ENCODE results near the gene USB1. TPM values are rescaled to one million over a fixed set of nuclear protein-coding genes. Genes with fewer than 3 reads are reported as not detected.

The USB1 gene
- total RNA-seq, 2 experiments from 2014 or later = 52.0 to 58.0 TPM

DNA sequence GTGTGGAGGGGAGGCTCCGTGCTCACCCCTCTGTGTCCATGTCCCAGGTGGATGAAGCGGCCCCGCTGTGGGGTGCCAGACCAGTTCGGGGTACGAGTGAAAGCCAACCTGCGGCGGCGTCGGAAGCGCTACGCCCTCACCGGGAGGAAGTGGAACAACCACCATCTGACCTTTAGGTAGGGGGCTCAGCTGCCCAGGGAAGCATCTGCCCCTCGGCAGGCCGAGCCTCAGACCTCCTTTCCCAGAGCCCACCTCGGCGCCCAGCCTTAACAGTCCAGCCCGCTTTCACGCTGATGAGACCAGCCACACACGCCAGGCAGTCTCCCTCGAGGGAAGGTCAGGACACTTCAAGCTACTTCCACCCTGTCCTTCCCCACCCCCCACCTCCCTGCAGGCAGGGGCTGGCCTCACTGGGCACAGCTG, 37.0 kb downstream of the USB1 start:
- Mint-ChIP-seq H3K4me3 (no peak overlapping the region), H3K4me1 (no peaks in the 10 kb centered on the region), H3K27ac (no peak overlapping the region), H3K36me3 (ENCODE audit: low read depth) (no peaks in the 10 kb centered on the region), H3K9me3 (no peaks in the 10 kb centered on the region), H3K27me3 (no peaks in the 10 kb centered on the region)
- CTCF ChIA-PET = no interaction called here
- POLR2A ChIA-PET = no interaction called here
- no peak for DNase-seq

DNA sequence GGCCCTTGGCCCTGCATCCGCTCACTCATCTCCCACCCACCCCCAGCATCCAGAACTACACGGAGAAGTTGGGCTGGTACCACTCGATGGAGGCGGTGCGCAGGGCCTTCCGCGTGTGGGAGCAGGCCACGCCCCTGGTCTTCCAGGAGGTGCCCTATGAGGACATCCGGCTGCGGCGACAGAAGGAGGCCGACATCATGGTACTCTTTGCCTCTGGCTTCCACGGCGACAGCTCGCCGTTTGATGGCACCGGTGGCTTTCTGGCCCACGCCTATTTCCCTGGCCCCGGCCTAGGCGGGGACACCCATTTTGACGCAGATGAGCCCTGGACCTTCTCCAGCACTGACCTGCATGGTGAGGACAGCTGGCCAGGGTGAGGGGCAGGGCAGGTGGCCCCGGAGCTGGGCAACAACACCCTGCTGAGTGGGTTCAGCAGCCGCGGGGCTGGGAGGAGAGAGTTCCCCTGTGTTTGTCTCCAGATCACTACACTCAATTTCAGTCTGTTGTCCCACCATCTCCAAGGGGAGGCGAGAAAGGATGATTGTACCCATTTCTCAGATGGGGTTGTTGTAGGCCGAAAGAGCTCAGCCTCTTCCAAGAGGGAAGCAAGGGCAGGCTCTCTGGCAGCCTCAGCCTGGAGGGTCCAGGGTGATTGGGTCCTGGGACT, 38.8 kb downstream of the USB1 start:
- no peak for DNase-seq
- Mint-ChIP-seq H3K36me3 (ENCODE audit: low read depth) (no peaks in the 10 kb centered on the region), H3K27me3 (no peaks in the 10 kb centered on the region), H3K4me1 (no peaks in the 10 kb centered on the region), H3K27ac (no peak overlapping the region), H3K4me3 (no peak overlapping the region), H3K9me3 (no peaks in the 10 kb centered on the region)
- CTCF ChIA-PET = interaction anchor here (0.8 kb wide), 2 partner anchors 8 to 82 kb away, joined by 3 read pairs; no protein-coding TSS in a partner anchor
- POLR2A ChIA-PET = no interaction called here

DNA sequence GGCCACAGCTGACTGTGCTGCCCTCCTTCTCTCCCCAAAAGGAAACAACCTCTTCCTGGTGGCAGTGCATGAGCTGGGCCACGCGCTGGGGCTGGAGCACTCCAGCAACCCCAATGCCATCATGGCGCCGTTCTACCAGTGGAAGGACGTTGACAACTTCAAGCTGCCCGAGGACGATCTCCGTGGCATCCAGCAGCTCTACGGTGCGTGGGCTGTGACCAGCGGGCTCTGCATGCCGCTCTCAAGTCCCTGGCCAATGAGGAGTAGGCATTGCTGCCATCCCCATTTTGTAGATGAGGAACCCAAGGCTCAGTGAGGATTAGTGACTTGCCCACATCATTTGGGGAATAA, 39.3 kb downstream of the USB1 start:
- no peaks in the 10 kb centered on the region for H3K9me3 Mint-ChIP-seq
- no peak for DNase-seq
- POLR2A ChIA-PET = no interaction called here
- CTCF ChIA-PET = interaction anchor here (0.8 kb wide), 2 partner anchors 9 to 81 kb away, joined by 3 read pairs; no protein-coding TSS in a partner anchor
- no peaks in the 10 kb centered on the region for H3K27me3 Mint-ChIP-seq
- no peak overlapping the region for H3K4me3 Mint-ChIP-seq
- no peak overlapping the region for H3K27ac Mint-ChIP-seq
- H3K36me3 Mint-ChIP-seq (ENCODE audit: low read depth) = no peaks in the 10 kb centered on the region
- H3K4me1 Mint-ChIP-seq = no peaks in the 10 kb centered on the region

DNA sequence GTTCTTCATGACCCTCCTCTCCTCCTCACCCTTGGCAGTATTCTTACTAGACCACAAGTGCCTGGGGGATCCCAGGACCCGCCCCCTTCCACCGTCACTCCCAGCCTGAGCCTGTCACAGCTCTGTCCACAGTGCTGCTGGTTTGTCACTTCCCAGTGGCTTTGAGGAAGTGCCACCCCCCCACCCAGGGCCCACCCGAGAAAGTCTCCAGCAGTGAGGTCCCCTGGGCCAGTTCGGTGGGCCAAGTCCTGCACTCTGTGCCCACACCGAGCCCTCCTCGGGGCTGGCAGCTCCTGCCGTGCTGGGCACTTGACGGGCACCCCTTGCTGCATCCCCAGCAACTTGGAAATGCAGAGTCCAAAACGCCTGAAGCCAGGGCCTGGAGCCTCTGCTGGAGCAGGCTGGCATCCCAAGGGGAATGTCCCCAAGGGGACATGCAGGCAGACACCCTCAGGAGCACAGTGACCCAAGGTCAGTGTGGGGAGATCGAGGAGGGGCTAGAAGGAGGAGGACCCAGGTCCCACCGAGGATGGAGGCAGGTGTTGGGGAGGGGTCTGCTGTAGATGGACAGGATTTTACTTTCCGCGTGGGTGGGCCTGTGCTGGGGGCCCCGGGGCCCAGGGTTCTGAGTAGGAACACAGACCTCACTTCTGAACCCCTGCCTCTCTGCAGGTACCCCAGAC, 39.9 kb downstream of the USB1 start:
- CTCF ChIA-PET = interaction anchor here (0.8 kb wide), 2 partner anchors 9 to 81 kb away, joined by 3 read pairs; no protein-coding TSS in a partner anchor
- H3K36me3 Mint-ChIP-seq (ENCODE audit: low read depth) = no peaks in the 10 kb centered on the region
- no peaks in the 10 kb centered on the region for H3K4me1 Mint-ChIP-seq
- DNase-seq = no peak
- H3K27ac Mint-ChIP-seq = no peak overlapping the region
- no peak overlapping the region for H3K4me3 Mint-ChIP-seq
- H3K27me3 Mint-ChIP-seq = no peaks in the 10 kb centered on the region
- H3K9me3 Mint-ChIP-seq = no peaks in the 10 kb centered on the region
- POLR2A ChIA-PET = no interaction called here

DNA sequence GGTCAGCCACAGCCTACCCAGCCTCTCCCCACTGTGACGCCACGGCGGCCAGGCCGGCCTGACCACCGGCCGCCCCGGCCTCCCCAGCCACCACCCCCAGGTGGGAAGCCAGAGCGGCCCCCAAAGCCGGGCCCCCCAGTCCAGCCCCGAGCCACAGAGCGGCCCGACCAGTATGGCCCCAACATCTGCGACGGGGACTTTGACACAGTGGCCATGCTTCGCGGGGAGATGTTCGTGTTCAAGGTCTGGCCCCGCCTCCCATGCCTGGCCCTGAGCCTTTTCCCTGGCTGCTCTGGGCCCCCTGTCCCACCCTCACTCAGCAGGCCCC, 40.4 kb downstream of the USB1 start:
- no peaks in the 10 kb centered on the region for H3K27me3 Mint-ChIP-seq
- CTCF ChIA-PET = no interaction called here
- H3K4me3 Mint-ChIP-seq = no peak overlapping the region
- H3K4me1 Mint-ChIP-seq = no peaks in the 10 kb centered on the region
- no peak overlapping the region for H3K27ac Mint-ChIP-seq
- POLR2A ChIA-PET = no interaction called here
- H3K9me3 Mint-ChIP-seq = no peaks in the 10 kb centered on the region
- H3K36me3 Mint-ChIP-seq (ENCODE audit: low read depth) = no peaks in the 10 kb centered on the region
- no peak for DNase-seq

DNA sequence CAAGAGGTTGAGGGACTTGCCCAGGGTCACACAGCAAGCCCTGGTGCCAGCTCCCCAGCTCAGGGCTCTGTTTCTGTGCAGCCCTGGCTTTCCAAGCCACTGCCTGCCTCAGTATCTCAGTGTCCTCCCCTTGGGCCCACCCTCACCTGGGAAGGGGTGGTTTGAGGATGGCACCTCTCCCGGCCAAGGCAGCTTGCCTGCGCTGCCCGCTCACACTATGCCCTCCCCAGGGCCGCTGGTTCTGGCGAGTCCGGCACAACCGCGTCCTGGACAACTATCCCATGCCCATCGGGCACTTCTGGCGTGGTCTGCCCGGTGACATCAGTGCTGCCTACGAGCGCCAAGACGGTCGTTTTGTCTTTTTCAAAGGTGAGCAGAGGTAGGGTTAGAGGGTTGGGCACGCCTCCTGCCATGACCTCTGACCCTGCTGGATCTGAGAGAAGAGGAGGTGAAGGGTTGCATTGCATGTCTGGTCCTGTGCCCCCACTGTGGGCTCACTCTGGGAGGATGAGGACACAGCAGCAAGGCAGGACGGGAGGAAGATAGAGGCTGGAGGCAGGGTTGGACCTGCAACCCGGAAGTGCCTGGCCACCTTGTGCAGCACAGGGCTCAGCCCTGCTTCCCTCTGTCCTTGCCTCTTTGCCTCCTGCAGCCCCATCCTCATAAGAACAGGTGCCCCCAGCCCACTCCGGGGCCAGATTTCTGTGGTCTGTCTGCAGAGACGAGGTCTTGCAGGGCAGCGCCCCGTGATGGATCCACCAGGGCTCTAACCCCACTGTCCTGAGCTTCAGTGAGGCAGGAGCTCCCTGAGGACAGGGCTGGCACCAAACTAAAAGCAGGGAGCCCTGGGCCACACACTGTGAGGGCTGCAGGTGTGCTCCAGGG, 41.0 kb downstream of the USB1 start:
- H3K36me3 Mint-ChIP-seq (ENCODE audit: low read depth) = no peaks in the 10 kb centered on the region
- H3K4me1 Mint-ChIP-seq = no peaks in the 10 kb centered on the region
- H3K27ac Mint-ChIP-seq = no peak overlapping the region
- ChIA-PET CTCF (no interaction called here), POLR2A (no interaction called here)
- H3K9me3 Mint-ChIP-seq = no peaks in the 10 kb centered on the region
- H3K27me3 Mint-ChIP-seq = no peaks in the 10 kb centered on the region
- no peak overlapping the region for H3K4me3 Mint-ChIP-seq
- DNase-seq = no peak

DNA sequence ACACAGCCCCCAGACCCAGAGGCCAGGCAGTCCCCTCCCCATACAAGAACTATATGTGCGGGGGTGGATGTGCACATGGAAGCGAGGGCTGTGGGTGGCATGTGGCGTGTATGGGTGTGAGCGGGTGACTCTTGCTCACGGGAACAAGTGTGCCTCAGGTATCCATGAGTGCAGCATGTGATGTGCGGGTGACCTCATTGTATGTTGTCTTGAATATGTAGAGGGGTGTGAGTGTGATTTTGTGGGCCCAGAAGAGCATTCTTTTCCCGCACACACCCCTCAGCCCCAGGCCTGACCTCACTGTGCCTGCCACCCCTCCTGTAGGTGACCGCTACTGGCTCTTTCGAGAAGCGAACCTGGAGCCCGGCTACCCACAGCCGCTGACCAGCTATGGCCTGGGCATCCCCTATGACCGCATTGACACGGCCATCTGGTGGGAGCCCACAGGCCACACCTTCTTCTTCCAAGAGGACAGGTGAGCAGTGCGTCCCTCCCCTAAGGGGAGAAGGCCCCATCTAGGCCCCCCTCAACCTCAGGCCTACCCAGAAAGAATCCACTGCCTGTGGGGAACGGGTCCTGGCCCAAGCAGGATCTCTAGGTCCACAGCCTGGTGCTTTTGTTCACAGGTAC, 41.8 kb downstream of the USB1 start:
- H3K4me1 Mint-ChIP-seq = no peaks in the 10 kb centered on the region
- POLR2A ChIA-PET = no interaction called here
- no peak overlapping the region for H3K27ac Mint-ChIP-seq
- no peaks in the 10 kb centered on the region for H3K36me3 Mint-ChIP-seq (ENCODE audit: low read depth)
- H3K27me3 Mint-ChIP-seq = no peaks in the 10 kb centered on the region
- H3K9me3 Mint-ChIP-seq = no peaks in the 10 kb centered on the region
- no peak overlapping the region for H3K4me3 Mint-ChIP-seq
- no peak for DNase-seq
- CTCF ChIA-PET = no interaction called here

DNA sequence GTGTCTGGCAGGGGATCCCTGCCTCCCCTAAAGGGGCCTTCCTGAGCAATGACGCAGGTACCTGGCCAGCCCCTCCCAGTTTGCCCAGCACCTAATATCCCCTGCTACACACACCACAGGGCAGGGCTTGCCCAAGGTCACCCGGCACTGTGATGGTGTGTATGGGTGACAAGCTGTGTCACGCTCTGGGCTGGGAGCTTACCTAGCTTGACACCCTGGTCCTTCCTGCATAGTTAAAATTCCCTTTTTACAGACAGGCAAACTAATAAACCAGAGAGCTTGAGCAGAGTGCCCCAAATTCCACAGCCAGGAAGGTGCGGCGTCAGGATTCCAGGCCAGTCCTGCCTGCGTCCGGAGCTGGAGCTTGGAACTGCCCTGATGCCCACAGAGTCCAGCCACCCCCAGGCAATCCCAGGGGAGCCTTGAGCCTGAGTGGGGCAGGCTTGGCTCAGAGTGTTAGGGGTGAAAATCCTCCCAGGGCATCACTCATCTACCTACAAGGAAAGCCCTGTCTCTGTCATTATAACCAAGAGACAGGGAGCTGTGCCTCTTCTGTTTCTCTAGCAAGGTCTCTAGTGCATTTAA, 42.5 kb downstream of the USB1 start:
- no peaks in the 10 kb centered on the region for H3K36me3 Mint-ChIP-seq (ENCODE audit: low read depth)
- H3K4me1 Mint-ChIP-seq = no peaks in the 10 kb centered on the region
- DNase-seq = no peak
- no peaks in the 10 kb centered on the region for H3K27me3 Mint-ChIP-seq
- no peak overlapping the region for H3K27ac Mint-ChIP-seq
- POLR2A ChIA-PET = no interaction called here
- no peak overlapping the region for H3K4me3 Mint-ChIP-seq
- no peaks in the 10 kb centered on the region for H3K9me3 Mint-ChIP-seq
- CTCF ChIA-PET = no interaction called here

DNA sequence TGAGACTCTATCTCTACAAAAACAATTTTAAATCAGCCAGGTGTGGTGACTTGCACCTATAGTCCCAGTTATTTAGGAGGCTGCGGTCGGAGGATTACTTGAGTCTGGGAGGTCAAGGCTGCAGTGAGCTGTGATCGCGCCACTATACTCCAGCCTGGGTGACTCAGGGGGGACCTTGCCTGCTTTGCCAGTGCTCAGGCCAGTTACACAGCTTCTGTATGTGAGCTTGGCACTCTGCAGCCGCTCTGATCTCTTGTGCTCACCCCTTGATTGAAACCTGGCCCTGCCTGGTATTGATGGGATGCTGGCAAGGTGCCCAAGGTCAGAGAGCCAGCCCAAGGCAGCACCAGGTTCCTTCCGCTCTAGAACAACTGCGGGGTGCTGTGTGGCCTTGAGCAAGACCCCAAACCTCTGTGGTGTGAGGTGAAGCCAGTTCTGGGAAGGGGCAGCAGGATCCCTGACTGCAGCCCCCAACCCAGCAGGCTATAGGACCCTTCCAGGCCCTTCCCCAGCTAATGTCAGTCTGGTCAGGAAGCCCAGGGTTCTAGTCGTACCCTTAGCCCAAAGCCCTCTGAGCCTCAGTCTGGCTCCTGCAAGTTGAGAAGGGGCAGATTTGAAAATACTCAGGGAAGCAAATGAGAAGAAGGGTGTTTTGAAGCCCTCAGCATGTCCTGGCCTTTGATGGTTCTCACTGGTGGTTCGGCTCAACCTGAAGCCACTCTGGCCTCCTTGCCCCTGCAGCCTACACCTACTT, 43.2 kb downstream of the USB1 start:
- no peaks in the 10 kb centered on the region for H3K9me3 Mint-ChIP-seq
- H3K4me3 Mint-ChIP-seq = no peak overlapping the region
- DNase-seq = no peak
- POLR2A ChIA-PET = no interaction called here
- CTCF ChIA-PET = no interaction called here
- no peaks in the 10 kb centered on the region for H3K4me1 Mint-ChIP-seq
- H3K27me3 Mint-ChIP-seq = no peaks in the 10 kb centered on the region
- H3K27ac Mint-ChIP-seq = no peak overlapping the region
- no peaks in the 10 kb centered on the region for H3K36me3 Mint-ChIP-seq (ENCODE audit: low read depth)

DNA sequence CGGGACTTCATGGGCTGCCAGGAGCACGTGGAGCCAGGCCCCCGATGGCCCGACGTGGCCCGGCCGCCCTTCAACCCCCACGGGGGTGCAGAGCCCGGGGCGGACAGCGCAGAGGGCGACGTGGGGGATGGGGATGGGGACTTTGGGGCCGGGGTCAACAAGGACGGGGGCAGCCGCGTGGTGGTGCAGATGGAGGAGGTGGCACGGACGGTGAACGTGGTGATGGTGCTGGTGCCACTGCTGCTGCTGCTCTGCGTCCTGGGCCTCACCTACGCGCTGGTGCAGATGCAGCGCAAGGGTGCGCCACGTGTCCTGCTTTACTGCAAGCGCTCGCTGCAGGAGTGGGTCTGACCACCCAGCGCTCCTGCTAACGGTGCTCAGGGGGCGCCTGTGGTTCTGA, 43.9 kb downstream of the USB1 start:
- no peaks in the 10 kb centered on the region for H3K9me3 Mint-ChIP-seq

DNA sequence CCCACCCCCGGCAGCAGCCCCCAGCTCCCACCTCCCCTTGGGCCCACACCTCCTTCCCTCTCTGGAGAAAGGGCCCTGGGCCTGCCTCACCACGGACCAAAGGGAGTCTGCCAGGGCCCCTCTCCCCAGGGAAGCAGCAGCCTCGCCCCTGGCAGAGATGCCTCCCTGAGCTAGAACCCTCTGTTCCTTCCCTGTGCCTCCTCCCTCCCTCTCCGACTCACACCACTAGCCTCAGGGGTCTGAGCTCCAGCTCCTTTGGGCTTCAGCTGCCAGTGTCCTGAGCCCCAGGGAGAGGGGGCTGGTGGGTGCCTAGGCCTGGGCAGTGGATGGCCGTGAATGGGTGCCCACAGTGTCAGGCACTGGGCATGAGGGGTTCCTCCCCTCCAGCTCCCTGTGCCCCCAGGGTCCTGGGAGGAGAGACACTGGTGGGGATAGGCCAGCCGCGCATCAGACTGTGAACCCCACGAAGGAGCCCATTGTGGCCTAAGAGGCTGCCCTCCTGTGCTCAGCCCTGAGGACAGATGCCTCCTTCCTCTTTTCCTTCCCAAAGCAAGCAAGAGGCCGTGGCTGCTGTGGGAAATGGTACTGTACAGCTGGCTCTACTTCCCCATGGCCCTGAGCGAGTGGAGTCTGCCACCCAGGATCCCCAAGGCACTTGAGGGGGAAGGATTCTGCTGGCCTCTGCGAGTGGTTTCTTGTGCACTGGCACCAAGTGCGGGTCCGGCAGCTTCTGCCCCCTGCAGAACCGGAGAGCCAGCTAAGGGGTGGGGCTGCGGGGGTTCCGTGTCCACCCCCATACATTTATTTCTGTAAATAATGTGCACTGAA, 45.1 kb downstream of the USB1 start:
- CTCF ChIA-PET = no interaction called here
- POLR2A ChIA-PET = no interaction called here
- H3K9me3 Mint-ChIP-seq = no peaks in the 10 kb centered on the region
- DNase-seq = no peak
- H3K27ac Mint-ChIP-seq = no peak overlapping the region
- no peak overlapping the region for H3K4me3 Mint-ChIP-seq
- no peaks in the 10 kb centered on the region for H3K27me3 Mint-ChIP-seq
- no peaks in the 10 kb centered on the region for H3K36me3 Mint-ChIP-seq (ENCODE audit: low read depth)
- H3K4me1 Mint-ChIP-seq = no peaks in the 10 kb centered on the region

More for the DNA sequence above, 43.9 kb downstream of the USB1 start:
- ChIA-PET POLR2A (no interaction called here), CTCF (no interaction called here)
- Mint-ChIP-seq H3K27me3 (no peaks in the 10 kb centered on the region), H3K36me3 (ENCODE audit: low read depth) (no peaks in the 10 kb centered on the region), H3K4me3 (no peak overlapping the region), H3K4me1 (no peaks in the 10 kb centered on the region), H3K27ac (no peak overlapping the region)
- no peak for DNase-seq

DNA sequence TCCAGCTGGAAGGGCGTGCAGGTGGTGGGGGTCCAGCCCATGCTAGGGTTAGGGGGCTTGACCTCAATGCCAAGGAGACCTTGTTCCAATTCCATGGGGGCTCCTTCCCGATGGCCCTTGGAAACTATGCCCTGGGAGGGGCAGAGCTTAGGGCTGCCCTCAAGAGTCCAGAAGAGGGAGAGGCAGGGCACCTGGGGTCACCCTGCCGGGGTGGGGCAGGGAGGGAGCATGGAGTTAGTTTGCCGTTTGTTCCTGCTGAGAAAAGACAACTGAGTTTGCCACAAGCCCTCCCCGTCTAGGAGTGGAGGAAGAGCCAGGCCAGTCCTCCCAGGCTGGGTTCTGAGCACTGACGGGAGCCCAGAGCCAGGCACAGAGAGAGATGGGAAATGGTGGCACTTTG, 45.7 kb downstream of the USB1 start:
- Mint-ChIP-seq H3K9me3 (no peaks in the 10 kb centered on the region), H3K27me3 (no peaks in the 10 kb centered on the region), H3K36me3 (ENCODE audit: low read depth) (no peaks in the 10 kb centered on the region), H3K27ac (no peak overlapping the region), H3K4me1 (no peaks in the 10 kb centered on the region), H3K4me3 (no peak overlapping the region)
- ChIA-PET POLR2A (no interaction called here), CTCF (no interaction called here)
- no peak for DNase-seq

Data from activated CD4-positive, alpha-beta T cell treated with anti-CD3 and anti-CD28 coated beads, Interleukin-2, amount 10 ng/mL, durations not matched to agents 7 days and 5 days (primary cell).